ENCODE data around the gene MYB.

Gene MYB

GRCh38 chr6:135226537-135226936 is 45.4 kb downstream of the MYB start:
- Histone ChIP-seq H3K36me3 (ENCODE audit: control insufficient read depth, insufficient read depth, low read length) (no peaks in the 10 kb centered on the region), H3K4me1 (no peaks in the 10 kb centered on the region), H3K4me3 (ENCODE audit: low read depth, low read length) (no peak overlapping the region), H3K27me3 (ENCODE audit: control insufficient read depth, insufficient read depth, low read length) (no peaks in the 10 kb centered on the region), H3K9me3 (ENCODE audit: control insufficient read depth, low read length) (no peaks in the 10 kb centered on the region), H3K9ac (no peak overlapping the region), H2AFZ (no peak overlapping the region), H3K4me2 (ENCODE audit: low read length) (no peak overlapping the region), H3K79me2 (no peaks in the 10 kb centered on the region), H3K27ac (no peak overlapping the region)
- no peak for TF ChIP-seq CTCF (IDR thresholded peaks at IDR 0.05)

DNA sequence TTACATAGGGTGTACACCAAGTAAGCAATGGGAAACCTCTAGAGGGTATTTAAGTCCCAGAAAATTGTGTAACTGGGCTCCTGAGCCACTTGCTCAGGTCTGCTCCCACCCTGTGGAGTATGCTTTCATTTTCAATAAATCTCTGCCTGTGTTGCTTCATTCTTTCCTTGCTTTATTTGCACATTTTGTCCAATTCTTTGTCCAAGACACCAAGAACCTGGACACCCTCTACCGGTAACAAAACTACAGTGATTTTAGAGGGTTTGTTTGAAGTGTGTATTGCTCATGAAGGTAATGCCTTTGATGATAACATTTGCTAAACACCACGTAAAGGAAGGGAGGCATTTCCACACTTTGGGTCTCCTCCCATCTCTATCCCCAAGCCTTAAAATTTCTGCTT is 46.2 kb downstream of the MYB start:
- H3K36me3 ChIP-seq (ENCODE audit: control insufficient read depth, insufficient read depth, low read length): no peaks in the 10 kb centered on the region
- H3K27me3 ChIP-seq (ENCODE audit: control insufficient read depth, insufficient read depth, low read length): no peaks in the 10 kb centered on the region
- no peak overlapping the region for H3K9ac ChIP-seq
- H3K9me3 ChIP-seq (ENCODE audit: control insufficient read depth, low read length): no peaks in the 10 kb centered on the region
- TF ChIP-seq CTCF (IDR thresholded peaks at IDR 0.05): no peak
- no peaks in the 10 kb centered on the region for H3K79me2 ChIP-seq
- H2AFZ ChIP-seq: no peak overlapping the region
- no peaks in the 10 kb centered on the region for H3K4me1 ChIP-seq
- no peak overlapping the region for H3K4me2 ChIP-seq (ENCODE audit: low read length)
- H3K27ac ChIP-seq: no peak overlapping the region
- no peak overlapping the region for H3K4me3 ChIP-seq (ENCODE audit: low read depth, low read length)

- no peaks in the 10 kb centered on the region for H3K36me3 ChIP-seq (ENCODE audit: control insufficient read depth, insufficient read depth, low read length)
- no peaks in the 10 kb centered on the region for H3K9me3 ChIP-seq (ENCODE audit: control insufficient read depth, low read length)
- no peaks in the 10 kb centered on the region for H3K4me1 ChIP-seq
- no peak overlapping the region for H2AFZ ChIP-seq
- no peak for TF ChIP-seq CTCF (IDR thresholded peaks at IDR 0.05)
- H3K27ac ChIP-seq: no peak overlapping the region
- H3K4me3 ChIP-seq (ENCODE audit: low read depth, low read length): no peak overlapping the region
- H3K4me2 ChIP-seq (ENCODE audit: low read length): no peak overlapping the region
- no peaks in the 10 kb centered on the region for H3K79me2 ChIP-seq
- no peak overlapping the region for H3K9ac ChIP-seq
- no peaks in the 10 kb centered on the region for H3K27me3 ChIP-seq (ENCODE audit: control insufficient read depth, insufficient read depth, low read length)
Measured at GRCh38 chr6:135227758-135228157, 46.6 kb downstream of the MYB start.

DNA sequence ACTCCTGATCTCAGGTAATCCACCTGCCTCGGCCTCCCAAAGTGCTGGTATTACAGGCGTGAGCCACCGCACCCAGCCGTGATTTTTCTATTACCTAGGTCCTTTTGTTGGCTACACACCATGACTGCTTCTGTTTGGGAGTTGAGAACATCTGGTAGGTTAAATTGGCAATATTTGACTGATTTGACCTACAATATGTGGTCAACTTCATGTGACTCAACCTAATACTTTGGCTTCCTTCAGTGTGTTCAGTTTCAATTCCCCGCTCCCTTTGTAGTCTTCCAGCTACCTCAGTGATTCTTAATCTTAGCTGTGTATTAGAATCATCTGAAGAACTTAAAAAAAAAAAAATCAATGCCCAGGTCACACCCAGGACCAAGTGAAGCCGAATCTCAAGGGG is 47.4 kb downstream of the MYB start:
- Histone ChIP-seq H2AFZ (no peak overlapping the region), H3K4me3 (ENCODE audit: low read depth, low read length) (no peak overlapping the region), H3K9ac (no peak overlapping the region), H3K27ac (no peak overlapping the region), H3K36me3 (ENCODE audit: control insufficient read depth, insufficient read depth, low read length) (no peaks in the 10 kb centered on the region), H3K4me1 (no peaks in the 10 kb centered on the region), H3K27me3 (ENCODE audit: control insufficient read depth, insufficient read depth, low read length) (no peaks in the 10 kb centered on the region), H3K9me3 (ENCODE audit: control insufficient read depth, low read length) (no peaks in the 10 kb centered on the region), H3K79me2 (no peaks in the 10 kb centered on the region), H3K4me2 (ENCODE audit: low read length) (no peak overlapping the region)
- TF ChIP-seq CTCF (IDR thresholded peaks at IDR 0.05): no peak

GRCh38 chr6:135229996-135230395 is 48.9 kb downstream of the MYB start:
- H3K4me1 ChIP-seq: peaks cover 7% of the 10 kb centered on the region
- H3K36me3 ChIP-seq (ENCODE audit: control insufficient read depth, insufficient read depth, low read length): no peaks in the 10 kb centered on the region
- no peak overlapping the region for H2AFZ ChIP-seq
- H3K4me2 ChIP-seq (ENCODE audit: low read length): no peak overlapping the region
- H3K27me3 ChIP-seq (ENCODE audit: control insufficient read depth, insufficient read depth, low read length): no peaks in the 10 kb centered on the region
- H3K4me3 ChIP-seq (ENCODE audit: low read depth, low read length): no peak overlapping the region
- no peaks in the 10 kb centered on the region for H3K79me2 ChIP-seq
- H3K9ac ChIP-seq: no peak overlapping the region
- H3K9me3 ChIP-seq (ENCODE audit: control insufficient read depth, low read length): no peaks in the 10 kb centered on the region
- no peak for TF ChIP-seq CTCF (IDR thresholded peaks at IDR 0.05)
- H3K27ac ChIP-seq: no peak overlapping the region

All from parathyroid adenoma (tissue), 2 donors.